SK-N-SH treated with all-trans-retinoic acid at 6 μM for 48 hours (cell line): Measurements from ENCODE around the gene C1GALT1.

ENCODE experiments used
- OSR1 ChIP-seq: fragments of 250-450 bp; sonication (Bioruptor Pico); IDR thresholded peaks from 2 replicates; pipeline ENCODE4 v1.8.0; 2022; ENCODE audit warnings: moderate library complexity, mild to moderate bottlenecking, inconsistent platforms
- PATZ1 ChIP-seq: fragments of 250-450 bp; sonication (Bioruptor Pico); IDR thresholded peaks from 2 replicates; pipeline ENCODE4 v1.8.0; 2020; ENCODE audit warnings: mild to moderate bottlenecking, moderate library complexity, borderline replicate concordance
- RARB ChIP-seq: fragments of 250-450 bp; sonication (Bioruptor Pico); IDR thresholded peaks from 2 replicates; pipeline ENCODE4 v1.8.0; 2021; ENCODE audit warnings: mild to moderate bottlenecking, moderate library complexity
- SNAI2 ChIP-seq: fragments of 250-450 bp; sonication (Bioruptor Pico); IDR thresholded peaks from 2 replicates; pipeline ENCODE4 v1.5.0; 2020; ENCODE audit warnings: mild to moderate bottlenecking, moderate library complexity
- TOX ChIP-seq: fragments of 250-450 bp; sonication (Bioruptor Pico); IDR thresholded peaks from 2 replicates; pipeline ENCODE4 v1.8.0; 2021; ENCODE audit warnings: mild to moderate bottlenecking, moderate library complexity, borderline replicate concordance
- ZNF8 ChIP-seq: fragments of 450-650 bp; formaldehyde crosslinking; IDR thresholded peaks from 2 replicates; pipeline ENCODE4 v1.5.0; 2020; ENCODE audit warnings: mild to moderate bottlenecking, moderate library complexity

- TF ChIP-seq PATZ1 (no peak), OSR1 (CRISPR knock-in tag) (no peak), ZNF8 (no peak), SNAI2 (CRISPR knock-in tag) (no peak), TOX (no peak), RARB (CRISPR knock-in tag) (no peak)
Measured at GRCh38 chr7:7203813-7204575, 21.6 kb downstream of the C1GALT1 start.
